ENCODE data around the gene LAGE3.
A peak's percentile ranks its signal among the peaks of the same experiment; 100 is the strongest.

LAGE3 gene

DNA sequence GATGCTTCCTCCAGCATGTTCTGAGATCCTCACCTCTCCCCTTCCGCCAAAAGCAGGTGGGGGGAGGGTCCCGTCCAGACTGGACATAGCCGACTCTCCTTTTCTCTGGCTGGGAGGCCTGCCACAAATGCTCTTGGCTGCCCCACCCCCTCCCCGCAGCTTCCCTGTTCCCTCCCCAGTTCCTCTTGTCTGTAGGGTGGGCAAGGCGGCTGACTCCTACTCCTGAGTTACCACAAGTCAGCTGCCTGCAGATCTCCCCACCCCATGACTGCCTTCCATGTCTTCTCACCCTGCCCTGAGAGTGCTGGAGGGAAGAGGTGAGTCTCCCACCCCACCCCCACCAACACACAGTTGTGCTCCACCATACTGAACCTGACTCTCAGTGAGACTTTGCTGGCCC, 47.7 kb downstream of the LAGE3 start:
- no peak for DNase-seq

DNA sequence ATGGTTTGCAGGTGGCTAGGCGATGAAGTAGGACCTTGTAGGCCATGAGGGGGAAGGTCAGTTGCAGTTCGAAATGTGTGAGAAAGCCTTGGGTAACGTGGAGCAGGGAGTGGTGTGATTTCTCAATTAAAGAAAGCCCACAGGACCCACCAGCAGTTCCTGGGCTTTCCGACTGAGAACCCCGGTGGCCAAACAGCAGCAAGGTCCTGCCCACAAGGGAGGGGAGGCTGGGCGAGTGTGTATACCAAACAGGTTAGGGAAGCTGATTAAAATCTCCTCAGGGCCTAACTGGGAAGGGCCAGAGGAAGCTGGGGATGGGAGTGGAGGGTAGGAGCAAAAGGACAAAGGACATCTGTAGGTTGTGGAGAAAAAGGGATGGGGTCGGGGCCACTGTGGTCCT, 48.2 kb downstream of the LAGE3 start:
- DNase-seq, result no peak

DNA sequence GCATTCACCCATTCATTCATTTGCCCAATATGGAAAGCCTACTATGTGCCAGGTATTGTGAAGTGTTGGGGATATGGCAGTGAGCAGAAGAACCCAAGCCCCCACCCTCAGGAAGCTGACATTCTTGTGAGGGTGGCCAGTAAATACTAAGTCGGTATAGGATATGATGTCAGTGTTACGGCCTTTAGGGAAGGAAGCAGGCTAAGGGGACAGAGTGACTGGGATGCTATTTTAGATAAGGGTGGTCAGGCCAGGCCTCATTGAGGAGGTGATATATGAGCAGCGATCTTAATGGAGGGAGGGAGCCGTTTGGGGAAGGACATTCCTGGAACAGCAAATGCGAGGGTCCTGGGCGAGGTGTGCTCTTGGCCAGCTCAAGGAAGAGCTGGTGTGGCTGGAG, 48.6 kb downstream of the LAGE3 start:
- no peak for DNase-seq

- DNase-seq, result no peak
Observed at GRCh38 chrX:154429711-154430110, 49.4 kb downstream of the LAGE3 start.

DNA sequence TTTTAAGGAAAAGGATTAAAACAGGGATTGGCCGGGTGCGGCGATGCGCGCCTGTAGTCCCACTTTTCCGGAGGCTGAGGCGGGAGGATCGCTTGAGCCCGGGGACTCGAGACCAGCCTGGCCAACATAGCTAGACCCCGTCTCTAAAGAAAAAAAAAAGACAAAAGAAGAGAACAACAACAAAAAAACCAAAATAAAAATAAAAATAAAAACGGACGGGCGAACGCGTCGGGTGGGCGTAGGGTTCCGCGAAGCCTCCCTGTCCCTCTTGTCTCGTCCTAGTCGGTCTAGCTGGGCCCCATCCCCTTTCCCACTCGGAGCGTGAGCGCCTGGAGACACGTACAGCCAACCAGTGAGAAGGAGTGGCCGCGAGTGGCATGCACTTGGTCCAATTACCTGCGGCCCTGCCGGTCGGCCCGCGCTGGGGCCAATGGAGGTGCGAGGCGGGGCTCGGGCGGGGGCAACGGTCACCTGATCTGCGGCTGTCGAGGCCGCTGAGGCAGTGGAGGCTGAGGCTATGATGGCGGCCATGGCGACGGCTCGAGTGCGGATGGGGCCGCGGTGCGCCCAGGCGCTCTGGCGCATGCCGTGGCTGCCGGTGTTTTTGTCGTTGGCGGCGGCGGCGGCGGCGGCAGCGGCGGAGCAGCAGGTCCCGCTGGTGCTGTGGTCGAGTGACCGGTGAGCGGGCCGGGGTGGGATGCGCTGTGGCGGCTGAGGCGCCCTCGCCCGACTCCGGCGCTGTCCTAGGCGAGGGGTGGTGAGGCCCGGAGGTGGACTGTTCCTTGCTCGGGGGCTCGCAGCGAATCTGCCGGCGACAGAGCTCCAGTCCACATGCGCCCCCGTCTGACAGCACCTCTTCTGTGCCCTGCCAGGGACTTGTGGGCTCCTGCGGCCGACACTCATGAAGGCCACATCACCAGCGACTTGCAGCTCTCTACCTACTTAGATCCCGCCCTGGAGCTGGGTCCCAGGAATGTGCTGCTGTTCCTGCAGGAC, 50.6 kb downstream of the LAGE3 start, which contains the start of gene ATP6AP1:
Gene ATP6AP1, plus strand, starts transcription at position 502 of the 996 bp plus-strand sequence. Its CDS starts 16 bp downstream, at position 518.
- DNase-seq, result peak; percentile 95
